SU-DHL-6 (cell line): ENCODE data around the gene SLC9A2.

Source experiments
- H2AFZ ChIP-seq: fragments of 200-600 bp; sonication (generic); 2 replicates; pipeline ENCODE4 v1.6.1; 2014; ENCODE audit warnings: low read depth, mild to moderate bottlenecking, moderate library complexity, mixed read lengths, antibody characterized with exemption, low read length; ENCODE audit not compliant: severe bottlenecking
- H3F3A ChIP-seq: fragments of 200-600 bp; shearing (Covaris generic); 2 replicates; pipeline ENCODE4 v1.6.0; 2016; ENCODE audit warnings: antibody characterized with exemption, mild to moderate bottlenecking; ENCODE audit not compliant: insufficient read depth
- H3K27ac ChIP-seq: fragments of 200-600 bp; sonication (generic); 2 replicates; pipeline ENCODE4 v1.5.1; 2016; ENCODE audit warnings: low read depth, mild to moderate bottlenecking, low read length, moderate library complexity, mixed read lengths
- H3K27me3 ChIP-seq: fragments of 200-600 bp; sonication (generic), shearing (Covaris generic); 2 replicates; pipeline ENCODE4 v1.6.0; 2014; ENCODE audit warnings: mild to moderate bottlenecking, low read length
- H3K36me3 ChIP-seq: fragments of 200-600 bp; sonication (generic); 2 replicates; pipeline ENCODE4 v1.6.1; 2014; ENCODE audit warnings: mild to moderate bottlenecking, low read length, mixed read lengths
- H3K4me2 ChIP-seq: fragments of 300-600, 200-600 bp; shearing (Covaris generic), sonication (generic); 2 replicates; pipeline ENCODE4 v1.6.0; 2014; ENCODE audit warnings: low read length, low read depth, mild to moderate bottlenecking; ENCODE audit not compliant: poor library complexity, severe bottlenecking
- H3K4me3 ChIP-seq: fragments of 200-600 bp; sonication (generic); 2 replicates; pipeline ENCODE4 v1.5.1; 2014; ENCODE audit warnings: antibody characterized with exemption, low read length, mild to moderate bottlenecking, mixed read lengths; ENCODE audit not compliant: insufficient read depth, poor library complexity, severe bottlenecking
- H3K79me2 ChIP-seq: fragments of 200-600 bp; sonication (generic); 2 replicates; pipeline ENCODE4 v1.6.1; 2014; ENCODE audit warnings: mild to moderate bottlenecking, low read length, moderate library complexity; ENCODE audit not compliant: insufficient read depth
- H3K9ac ChIP-seq: fragments of 200-600 bp; sonication (generic); 2 replicates; pipeline ENCODE4 v1.7.0; 2014; ENCODE audit warnings: mild to moderate bottlenecking, low read length
- H3K9me2 ChIP-seq: fragments of 200-600 bp; sonication (generic); replicated peaks from 2 replicates; pipeline ENCODE4 v1.6.1; 2014; ENCODE audit warnings: low read length; ENCODE audit not compliant: insufficient read depth
- H3K9me3 ChIP-seq: fragments of 200-600 bp; sonication (generic); 2 replicates; pipeline ENCODE4 v1.6.1; 2014; ENCODE audit warnings: low read length, mixed read lengths; ENCODE audit not compliant: insufficient read depth
- H4K20me1 ChIP-seq: fragments of 200-600 bp; sonication (generic); 2 replicates; pipeline ENCODE4 v1.6.1; 2014; ENCODE audit warnings: low read depth, mild to moderate bottlenecking, antibody characterized with exemption, low read length, moderate library complexity, mixed read lengths
- EZH2phosphoT487 ChIP-seq: fragments of 200-600 bp; sonication (generic), shearing (Covaris generic); conservative IDR thresholded peaks from 2 replicates; pipeline ENCODE4 v1.6.1; 2018; ENCODE audit warnings: mild to moderate bottlenecking, antibody characterized with exemption, low read length, moderate library complexity, mixed read lengths
- TF ChIP-seq, protein P1 (sequence below): fragments of 200-600 bp; sonication (generic); IDR thresholded peaks from one replicate; pipeline ENCODE4 v1.5.1; 2017; ENCODE audit warnings: antibody characterized with exemption, mild to moderate bottlenecking, low read length, moderate library complexity; ENCODE audit not compliant: insufficient read depth, poor library complexity, severe bottlenecking

Gene SLC9A2

DNA sequence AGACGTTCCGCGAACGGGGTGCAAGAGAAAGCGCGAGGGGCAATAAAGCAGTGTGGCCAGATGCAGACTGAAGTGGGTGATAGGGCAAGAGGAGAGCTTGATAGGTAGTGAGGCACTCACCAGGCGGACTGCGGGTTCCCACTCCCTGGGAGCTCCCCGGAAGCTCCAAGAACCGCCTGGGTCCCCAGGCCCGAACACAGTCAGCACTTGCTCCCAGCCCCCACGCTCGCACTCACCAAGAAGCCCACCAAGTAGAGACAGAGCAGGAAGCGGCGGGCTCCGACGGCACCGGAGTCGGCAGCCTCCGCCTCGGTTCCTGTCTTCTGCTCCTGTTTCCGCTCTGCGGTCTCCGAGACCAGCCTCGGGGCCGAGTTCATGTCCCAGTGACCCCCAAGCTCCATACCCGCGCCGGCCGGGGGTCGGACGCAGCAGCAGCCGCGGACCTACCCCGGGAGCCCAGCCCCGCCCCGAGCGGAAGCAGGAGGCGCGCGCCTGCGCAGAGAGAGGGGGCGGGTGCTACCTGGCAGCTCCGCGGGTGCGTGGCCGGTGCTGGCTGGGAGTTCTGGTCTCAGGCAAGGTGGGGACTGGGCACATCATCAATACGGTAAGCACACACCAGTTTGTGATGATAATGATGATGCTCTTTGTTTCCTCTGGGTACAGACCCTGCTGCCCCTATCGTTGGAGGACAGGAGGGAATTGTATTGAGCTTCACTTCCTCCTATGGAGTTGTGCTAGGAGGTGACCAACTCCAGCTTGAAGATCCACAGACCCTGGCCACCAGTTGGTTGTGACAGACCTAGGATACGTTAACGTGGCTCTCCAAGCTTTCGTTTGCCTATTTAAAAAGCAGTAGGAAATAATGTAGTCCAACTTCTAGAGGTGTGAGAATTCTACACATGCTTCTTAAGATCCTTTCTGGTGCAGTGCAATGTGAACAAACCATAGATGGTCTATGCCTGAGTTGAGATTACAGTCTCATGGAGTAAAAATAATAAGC, 117.4 kb downstream of the SLC9A2 start:
- H3K79me2 ChIP-seq, result peaks cover 41% of the 10 kb centered on the region

DNA sequence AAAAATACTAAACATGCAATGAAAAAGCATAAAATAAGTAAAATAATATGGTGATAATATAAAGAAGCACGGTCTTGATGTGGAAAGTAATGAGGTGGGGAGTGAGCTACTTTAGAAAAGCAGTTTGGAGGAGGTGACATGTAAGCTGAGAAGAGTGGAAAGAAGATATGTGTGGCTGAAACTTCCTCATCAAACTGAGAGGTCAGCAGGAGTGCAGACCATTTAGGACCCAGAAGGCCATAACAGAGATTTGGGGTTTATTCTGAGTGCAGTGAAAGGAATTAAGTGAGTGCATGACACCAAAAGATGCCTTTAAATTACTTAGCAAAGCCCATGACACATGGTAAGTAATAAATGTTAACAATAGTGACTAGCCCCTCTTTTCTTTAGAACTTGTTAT, 118.1 kb downstream of the SLC9A2 start:
- no peaks in the 10 kb centered on the region for H3K9me3 ChIP-seq
- H3K9me2 ChIP-seq, result no peaks in the 10 kb centered on the region
- peak overlapping the region; percentile 75 for H3K9ac ChIP-seq
- H3K79me2 ChIP-seq, result peaks cover 41% of the 10 kb centered on the region
- peak overlapping the region; percentile 88 for H2AFZ ChIP-seq
- H3K27me3 ChIP-seq, result no peaks in the 10 kb centered on the region
- H3F3A ChIP-seq, result no peaks in the 10 kb centered on the region
- H4K20me1 ChIP-seq, result no peaks in the 10 kb centered on the region
- peak overlapping the region; percentile 95 for H3K4me2 ChIP-seq
- H3K36me3 ChIP-seq, result no peaks in the 10 kb centered on the region
- H3K27ac ChIP-seq, result no peak overlapping the region
- H3K4me3 ChIP-seq, result peak overlapping the region; percentile 78
- TF ChIP-seq, protein P1, sequence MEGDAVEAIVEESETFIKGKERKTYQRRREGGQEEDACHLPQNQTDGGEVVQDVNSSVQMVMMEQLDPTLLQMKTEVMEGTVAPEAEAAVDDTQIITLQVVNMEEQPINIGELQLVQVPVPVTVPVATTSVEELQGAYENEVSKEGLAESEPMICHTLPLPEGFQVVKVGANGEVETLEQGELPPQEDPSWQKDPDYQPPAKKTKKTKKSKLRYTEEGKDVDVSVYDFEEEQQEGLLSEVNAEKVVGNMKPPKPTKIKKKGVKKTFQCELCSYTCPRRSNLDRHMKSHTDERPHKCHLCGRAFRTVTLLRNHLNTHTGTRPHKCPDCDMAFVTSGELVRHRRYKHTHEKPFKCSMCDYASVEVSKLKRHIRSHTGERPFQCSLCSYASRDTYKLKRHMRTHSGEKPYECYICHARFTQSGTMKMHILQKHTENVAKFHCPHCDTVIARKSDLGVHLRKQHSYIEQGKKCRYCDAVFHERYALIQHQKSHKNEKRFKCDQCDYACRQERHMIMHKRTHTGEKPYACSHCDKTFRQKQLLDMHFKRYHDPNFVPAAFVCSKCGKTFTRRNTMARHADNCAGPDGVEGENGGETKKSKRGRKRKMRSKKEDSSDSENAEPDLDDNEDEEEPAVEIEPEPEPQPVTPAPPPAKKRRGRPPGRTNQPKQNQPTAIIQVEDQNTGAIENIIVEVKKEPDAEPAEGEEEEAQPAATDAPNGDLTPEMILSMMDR, result no peak
- no peak for TF ChIP-seq EZH2phosphoT487

More for the DNA sequence above, 117.4 kb downstream of the SLC9A2 start:
- H4K20me1 ChIP-seq, result no peaks in the 10 kb centered on the region
- no peaks in the 10 kb centered on the region for H3F3A ChIP-seq
- H3K4me2 ChIP-seq, result peak overlapping the region; percentile 95
- peak overlapping the region; percentile 29; the same call in 1 of the 2 replicates for H3K27ac ChIP-seq
- H3K27me3 ChIP-seq, result no peaks in the 10 kb centered on the region
- no peak for TF ChIP-seq EZH2phosphoT487
- TF ChIP-seq, protein P1, result no peak
- H3K9me3 ChIP-seq, result no peaks in the 10 kb centered on the region
- no peaks in the 10 kb centered on the region for H3K9me2 ChIP-seq
- H3K9ac ChIP-seq, result peak overlapping the region; percentile 75
- peaks cover 4% of the 10 kb centered on the region; the same call in 1 of the 2 replicates for H3K36me3 ChIP-seq
- peak overlapping the region; percentile 78 for H3K4me3 ChIP-seq
- peak overlapping the region; percentile 88 for H2AFZ ChIP-seq

DNA sequence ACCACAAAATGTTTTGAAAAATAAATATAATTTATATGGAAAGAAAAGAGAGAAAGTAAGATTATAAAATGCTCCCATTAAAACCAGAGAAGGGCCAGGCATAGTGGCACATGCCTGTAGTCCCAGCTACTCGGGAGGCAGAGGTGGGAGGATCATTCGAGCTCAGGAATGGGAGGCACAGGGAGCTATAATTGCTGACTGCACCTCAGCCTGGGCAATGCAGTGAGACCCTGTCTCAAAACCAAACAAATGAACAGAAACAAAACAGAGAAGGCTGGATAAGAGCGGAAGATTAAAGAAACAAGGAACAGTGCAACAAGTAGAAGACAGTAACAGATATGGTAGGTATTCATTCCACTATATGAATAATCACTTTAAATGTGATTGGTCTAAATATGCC, 123.9 kb downstream of the SLC9A2 start:
- Histone ChIP-seq H3K4me3 (no peak overlapping the region), H3K4me2 (no peak overlapping the region), H4K20me1 (no peaks in the 10 kb centered on the region), H3K27me3 (no peaks in the 10 kb centered on the region), H3K9me3 (no peaks in the 10 kb centered on the region), H3K9me2 (no peaks in the 10 kb centered on the region), H3F3A (no peaks in the 10 kb centered on the region), H3K9ac (no peak overlapping the region), H2AFZ (no peak overlapping the region), H3K79me2 (peaks cover 7% of the 10 kb centered on the region; the same call in 1 of the 2 replicates), H3K27ac (no peak overlapping the region), H3K36me3 (no peaks in the 10 kb centered on the region)
- TF ChIP-seq, protein P1, result no peak
